NCI-H2227 (cell line): Measurements from ENCODE around the gene CLCN7.
"Not testable (repeated sequence)": the region's sequence is repeated elsewhere in the genome, so short reads cannot be mapped to it uniquely, and the experiment has no call there.

Experiments
- DNase-seq: peaks from one replicate; lab custom pipeline; 2025; ENCODE audit not compliant: unreplicated experiment; lab: John Stamatoyannopoulos, UW

Gene CLCN7

GRCh38 chr16:1447965-1448364, 26.9 kb downstream of the CLCN7 start:
- no peak for DNase-seq

- DNase-seq = no peak
These were observed 28.3 kb downstream of the CLCN7 start for GRCh38 chr16:1446296-1447080.

GRCh38 chr16:1445518-1446203, 29.2 kb downstream of the CLCN7 start:
- no peak for DNase-seq

GRCh38 chr16:1444730-1445517, 29.9 kb downstream of the CLCN7 start:
- DNase-seq = no peak

GRCh38 chr16:1443980-1444729, 30.7 kb downstream of the CLCN7 start, which contains the start of gene CCDC154:
TSS of gene CCDC154 (minus strand) at chr16:1444556. CDS start at chr16:1444322, 234 bp downstream.
- DNase-seq = no peak

- no peak for DNase-seq
These were observed 31.3 kb downstream of the CLCN7 start for GRCh38 chr16:1443403-1443973.

- no peak for DNase-seq
These were observed 32.1 kb downstream of the CLCN7 start for GRCh38 chr16:1442697-1443096.

- DNase-seq = no peak
These were observed 33.4 kb downstream of the CLCN7 start for GRCh38 chr16:1441391-1441829.

- DNase-seq = not testable (repeated sequence)
These were observed 35.1 kb downstream of the CLCN7 start for GRCh38 chr16:1439699-1440074.

- no peak for DNase-seq
These were observed 35.6 kb downstream of the CLCN7 start for GRCh38 chr16:1439058-1439698.

- no peak for DNase-seq
These were observed 36.4 kb downstream of the CLCN7 start for GRCh38 chr16:1438229-1439057.

- DNase-seq = no peak
These were observed 37.2 kb downstream of the CLCN7 start for GRCh38 chr16:1437606-1438005.

- no peak for DNase-seq
These were observed 38.0 kb downstream of the CLCN7 start for GRCh38 chr16:1436731-1437355.

- no peak for DNase-seq
These were observed 38.7 kb downstream of the CLCN7 start for GRCh38 chr16:1435921-1436697.

GRCh38 chr16:1434644-1435592, 39.9 kb downstream of the CLCN7 start:
- no peak for DNase-seq

GRCh38 chr16:1433756-1434155, 41.1 kb downstream of the CLCN7 start:
- DNase-seq = no peak

- no peak for DNase-seq
These were observed 41.6 kb downstream of the CLCN7 start for GRCh38 chr16:1433263-1433560.
